Common myeloid progenitor, CD34-positive (primary cell): ENCODE measurements around the gene CDH12.
"Not testable (repeated sequence)": the region's sequence is repeated elsewhere in the genome, so short reads cannot be mapped to it uniquely, and the experiment has no call there.

Experiments used
- CTCF ChIA-PET: fragments of 350-600 bp; sonication (Branson Sonifier 250); formaldehyde crosslinking; loops from one replicate; lab custom pipeline; 2021; ENCODE audit warnings: antibody characterized with exemption; lab: Charles Lee
- POLR2A ChIA-PET: fragments of 350-600 bp; sonication (Branson Sonifier 250); formaldehyde crosslinking; loops from one replicate; lab custom pipeline; 2021; ENCODE audit warnings: antibody characterized with exemption; lab: Charles Lee
- DNase-seq, 3 donors: peaks; one replicate each; pipeline versions ENCODE4 v3.0.0 to v3.0.0-alpha.2; 2013
- H3K27ac ChIP-seq, 2 experiments: 1 replicate in 1 of 2; 2 replicates in 1 of 2; pipeline ENCODE4 v1.7.0; 2013; ENCODE audit warnings: inconsistent platforms in 2 of 2, low read length in 2 of 2, mild to moderate bottlenecking in 2 of 2, low read depth in 1 of 2, moderate library complexity in 1 of 2; ENCODE audit not compliant: severe bottlenecking in 2 of 2, insufficient read depth in 1 of 2, poor library complexity in 1 of 2
- H3K27me3 ChIP-seq, 5 experiments: replicated peaks in 2 of 5; 1 replicate in 3 of 5; 2 replicates in 2 of 5; pipeline versions ENCODE4 v1.6.1 to v1.7.0; 2013; ENCODE audit warnings: low read length in 4 of 5, mild to moderate bottlenecking in 2 of 5, moderate library complexity in 2 of 5, inconsistent platforms in 1 of 5; ENCODE audit not compliant: insufficient read depth in 5 of 5, control insufficient read depth in 4 of 5
- H3K36me3 ChIP-seq, 4 experiments: 1 replicate in 2 of 4; 2 replicates in 2 of 4; pipeline versions ENCODE4 v1.6.1 to v1.7.0; 2013; ENCODE audit warnings: low read length in 3 of 4, control low read depth in 1 of 4, mild to moderate bottlenecking in 1 of 4; ENCODE audit not compliant: control insufficient read depth in 4 of 4, insufficient read depth in 4 of 4
- H3K4me1 ChIP-seq, 4 experiments: 1 replicate in 3 of 4; 2 replicates in 1 of 4; pipeline versions ENCODE4 v1.6.1 to v1.7.1; 2013; ENCODE audit warnings: low read length in 3 of 4, mild to moderate bottlenecking in 3 of 4, control low read depth in 1 of 4, inconsistent platforms in 1 of 4, moderate library complexity in 1 of 4; ENCODE audit not compliant: control insufficient read depth in 4 of 4, insufficient read depth in 4 of 4; ENCODE audit errors: control extremely low read depth in 1 of 4
- H3K4me3 ChIP-seq, 7 experiments: 1 replicate in 4 of 7; 2 replicates in 3 of 7; pipeline versions ENCODE4 v1.5.1 to v1.7.0; 2013; ENCODE audit warnings: mild to moderate bottlenecking in 7 of 7, low read length in 6 of 7, moderate library complexity in 6 of 7, inconsistent platforms in 2 of 7, low read depth in 2 of 7, control low read depth in 1 of 7; ENCODE audit not compliant: insufficient read depth in 4 of 7, control insufficient read depth in 1 of 7; ENCODE audit errors: extremely low read depth in 1 of 7
- H3K9me3 ChIP-seq, 5 experiments: 1 replicate in 4 of 5; 2 replicates in 1 of 5; pipeline versions ENCODE4 v1.6.1 to v1.7.1; 2013; ENCODE audit warnings: low read length in 4 of 5, mild to moderate bottlenecking in 2 of 5, inconsistent platforms in 1 of 5, low read depth in 1 of 5, moderate library complexity in 1 of 5; ENCODE audit not compliant: control insufficient read depth in 4 of 5, insufficient read depth in 2 of 5; ENCODE audit errors: control extremely low read depth in 1 of 5
- WGBS: methylation state at CpG from one replicate; pipeline ENCODE4 v1.1.5; 2013; ENCODE audit not compliant: insufficient coverage; 5-methylcytosine and 5-hydroxymethylcytosine counted together

Gene CDH12

GRCh38 chr5:21985799-21986198 is 867.3 kb downstream of the CDH12 start:
- DNase-seq, H3K4me3 ChIP-seq, H3K27me3 ChIP-seq, H3K9me3 ChIP-seq, POLR2A ChIA-PET, CTCF ChIA-PET, H3K27ac ChIP-seq, H3K36me3 ChIP-seq, H3K4me1 ChIP-seq: not testable (repeated sequence)
- WGBS = no CpG with 5 or more reads among the region's 1 CpG

GRCh38 chr5:21951571-21951970 is 901.6 kb downstream of the CDH12 start:
- H3K9me3 ChIP-seq, POLR2A ChIA-PET, H3K36me3 ChIP-seq, H3K4me1 ChIP-seq, H3K27ac ChIP-seq, H3K27me3 ChIP-seq, H3K4me3 ChIP-seq, DNase-seq, CTCF ChIA-PET: not testable (repeated sequence)
- no CpG with 5 or more reads among the region's 1 CpG for WGBS

- 100% methylated on average over 1 of the region's 1 CpG for WGBS
- H3K9me3 ChIP-seq = no peaks in the 10 kb centered on the region
- no peaks in the 10 kb centered on the region for H3K36me3 ChIP-seq
- no peaks in the 10 kb centered on the region for H3K27me3 ChIP-seq
- H3K4me1 ChIP-seq = no peaks in the 10 kb centered on the region
- POLR2A ChIA-PET = no interaction called here
- CTCF ChIA-PET = no interaction called here
- no peak overlapping the region for H3K27ac ChIP-seq
- no peak for DNase-seq
- H3K4me3 ChIP-seq = no peak overlapping the region
Observed at GRCh38 chr5:21931116-21931515, 922.0 kb downstream of the CDH12 start.

- Histone ChIP-seq H3K36me3 (no peaks in the 10 kb centered on the region), H3K4me3 (no peak overlapping the region), H3K27me3 (no peaks in the 10 kb centered on the region), H3K4me1 (no peaks in the 10 kb centered on the region), H3K27ac (no peak overlapping the region), H3K9me3 (no peaks in the 10 kb centered on the region)
- ChIA-PET CTCF (no interaction called here), POLR2A (no interaction called here)
- WGBS = 17% methylated on average over 4 of the region's 8 CpGs
- DNase-seq = peak; percentile 13 to 46 (median 37)
Observed at GRCh38 chr5:21919414-21920022, 933.6 kb downstream of the CDH12 start.

- Histone ChIP-seq H3K4me1 (no peaks in the 10 kb centered on the region), H3K27ac (no peak overlapping the region), H3K4me3 (no peak overlapping the region), H3K27me3 (no peaks in the 10 kb centered on the region), H3K9me3 (no peaks in the 10 kb centered on the region), H3K36me3 (no peaks in the 10 kb centered on the region)
- 67% methylated on average over 1 of the region's 2 CpGs for WGBS
- CTCF ChIA-PET = no interaction called here
- POLR2A ChIA-PET = no interaction called here
- DNase-seq = peak in 2 of 3 donors; percentile 34 to 47
Observed at GRCh38 chr5:21918451-21918850, 934.7 kb downstream of the CDH12 start.

GRCh38 chr5:21910731-21911130 is 942.4 kb downstream of the CDH12 start:
- POLR2A ChIA-PET = no interaction called here
- no peaks in the 10 kb centered on the region for H3K27me3 ChIP-seq
- CTCF ChIA-PET = no interaction called here
- no peaks in the 10 kb centered on the region for H3K9me3 ChIP-seq
- no peak overlapping the region for H3K4me3 ChIP-seq
- DNase-seq = no peak
- H3K4me1 ChIP-seq = no peaks in the 10 kb centered on the region
- H3K36me3 ChIP-seq = no peaks in the 10 kb centered on the region
- H3K27ac ChIP-seq = no peak overlapping the region

- Histone ChIP-seq H3K9me3 (no peaks in the 10 kb centered on the region), H3K4me3 (no peak overlapping the region), H3K27me3 (no peaks in the 10 kb centered on the region), H3K36me3 (no peaks in the 10 kb centered on the region), H3K4me1 (no peaks in the 10 kb centered on the region), H3K27ac (no peak overlapping the region)
- WGBS = 50% methylated on average over 1 of the region's 3 CpGs
- ChIA-PET CTCF (no interaction called here), POLR2A (no interaction called here)
- DNase-seq = no peak
Observed at GRCh38 chr5:21895766-21896350, 957.3 kb downstream of the CDH12 start.
